DOHH2 (cell line): ENCODE measurements around the gene THBD.

Source experiments
- H3F3A ChIP-seq: fragments of 200-600 bp; sonication (generic), shearing (Covaris generic); 2 replicates; pipeline ENCODE4 v1.6.0; 2016; ENCODE audit warnings: antibody characterized with exemption, mild to moderate bottlenecking; ENCODE audit not compliant: control insufficient read depth, insufficient read depth
- H3K27ac ChIP-seq: fragments of 200-600 bp; sonication (generic); 2 replicates; pipeline ENCODE4 v1.5.1; 2014; ENCODE audit warnings: low read depth, mild to moderate bottlenecking, low read length, moderate library complexity
- H3K27me3 ChIP-seq: fragments of 200-600 bp; sonication (generic); 2 replicates; pipeline ENCODE4 v1.6.1; 2014; ENCODE audit warnings: mild to moderate bottlenecking, low read length, mixed read lengths; ENCODE audit not compliant: control insufficient read depth
- H3K36me3 ChIP-seq: fragments of 200-600 bp; sonication (generic); 2 replicates; pipeline ENCODE4 v1.6.1; 2014; ENCODE audit warnings: mild to moderate bottlenecking, low read length, moderate library complexity, mixed read lengths; ENCODE audit not compliant: control insufficient read depth
- H3K4me1 ChIP-seq: fragments of 200-600 bp; sonication (generic); 2 replicates; pipeline ENCODE4 v1.6.1; 2014; ENCODE audit warnings: mild to moderate bottlenecking, low read length, mixed read lengths; ENCODE audit not compliant: control insufficient read depth
- H3K4me2 ChIP-seq: fragments of 200-600 bp; sonication (generic); 2 replicates; pipeline ENCODE4 v1.6.0; 2014; ENCODE audit warnings: mild to moderate bottlenecking, low read length, moderate library complexity
- H3K4me3 ChIP-seq: fragments of 200-600 bp; sonication (generic); 2 replicates; pipeline ENCODE4 v1.5.1; 2014; ENCODE audit warnings: mild to moderate bottlenecking, low read length, mixed read lengths
- H3K79me2 ChIP-seq: fragments of 200-600 bp; sonication (generic); 2 replicates; pipeline ENCODE4 v1.6.1; 2014; ENCODE audit warnings: mild to moderate bottlenecking, low read length, mixed read lengths; ENCODE audit not compliant: control insufficient read depth
- H3K9me2 ChIP-seq: fragments of 200-600 bp; sonication (generic); replicated peaks from 2 replicates; pipeline ENCODE4 v1.6.1; 2014; ENCODE audit warnings: mild to moderate bottlenecking, low read length, mixed read lengths; ENCODE audit not compliant: control insufficient read depth
- H3K9me3 ChIP-seq: fragments of 200-600 bp; sonication (generic); 2 replicates; pipeline ENCODE4 v1.6.1; 2014; ENCODE audit warnings: antibody characterized with exemption, low read length, mixed read lengths; ENCODE audit not compliant: control insufficient read depth, insufficient read depth
- H4K20me1 ChIP-seq: fragments of 200-600 bp; sonication (generic); 2 replicates; pipeline ENCODE4 v1.6.0; 2014; ENCODE audit warnings: low read depth, mild to moderate bottlenecking, antibody characterized with exemption, low read length, moderate library complexity; ENCODE audit not compliant: control insufficient read depth, insufficient read depth
- EZH2phosphoT487 ChIP-seq: fragments of 200-600 bp; sonication (generic); IDR thresholded peaks from 2 replicates; pipeline ENCODE4 v1.6.1; 2017; ENCODE audit warnings: borderline replicate concordance, mild to moderate bottlenecking, antibody characterized with exemption, low read length, moderate library complexity, mixed read lengths
- TF ChIP-seq, protein P1 (sequence below): fragments of 200-600 bp; sonication (generic); IDR thresholded peaks from one replicate; pipeline ENCODE4 v1.5.1; 2014; ENCODE audit warnings: antibody characterized with exemption, mild to moderate bottlenecking, low read depth, low read length; ENCODE audit not compliant: poor library complexity, severe bottlenecking

Gene THBD

DNA sequence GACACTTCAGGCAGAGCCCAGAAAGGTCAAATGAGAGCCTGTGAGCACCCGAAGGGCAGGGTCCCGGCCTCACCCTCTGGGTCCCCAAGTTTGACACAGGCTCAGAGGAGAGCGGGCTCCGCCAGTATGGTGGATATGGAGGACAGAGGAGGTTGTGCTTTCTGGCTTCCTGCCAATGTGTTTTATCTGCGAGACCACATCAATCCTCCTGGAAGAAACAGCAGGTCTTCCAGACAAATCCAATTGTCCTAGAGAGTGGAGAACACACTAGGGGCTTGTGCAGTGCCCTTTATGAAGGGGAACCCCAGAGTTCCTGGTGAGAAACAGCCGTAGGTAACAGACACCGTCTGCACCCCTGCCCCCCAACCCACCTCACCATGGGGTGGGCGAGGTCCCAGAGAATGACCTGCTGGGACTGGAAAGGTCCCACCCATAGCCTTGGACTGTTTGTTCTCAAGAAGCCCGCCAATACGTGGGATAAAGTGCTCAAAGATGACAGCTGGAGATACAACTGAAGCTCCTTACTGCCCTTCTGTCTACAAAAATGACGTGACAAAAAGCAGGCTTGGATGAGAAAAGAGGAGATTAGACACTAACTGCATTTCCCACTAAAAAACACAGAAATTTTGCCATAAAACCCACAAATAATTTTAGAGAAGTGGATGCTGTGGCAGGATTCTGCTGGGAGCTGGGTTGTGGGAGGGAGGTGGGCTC is 38.3 kb downstream of the THBD start:
- no peaks in the 10 kb centered on the region for H4K20me1 ChIP-seq
- H3K79me2 ChIP-seq: no peaks in the 10 kb centered on the region
- H3K4me2 ChIP-seq: no peak overlapping the region
- no peak overlapping the region for H3K4me3 ChIP-seq
- no peaks in the 10 kb centered on the region for H3F3A ChIP-seq
- no peak for TF ChIP-seq EZH2phosphoT487
- TF ChIP-seq, protein P1, sequence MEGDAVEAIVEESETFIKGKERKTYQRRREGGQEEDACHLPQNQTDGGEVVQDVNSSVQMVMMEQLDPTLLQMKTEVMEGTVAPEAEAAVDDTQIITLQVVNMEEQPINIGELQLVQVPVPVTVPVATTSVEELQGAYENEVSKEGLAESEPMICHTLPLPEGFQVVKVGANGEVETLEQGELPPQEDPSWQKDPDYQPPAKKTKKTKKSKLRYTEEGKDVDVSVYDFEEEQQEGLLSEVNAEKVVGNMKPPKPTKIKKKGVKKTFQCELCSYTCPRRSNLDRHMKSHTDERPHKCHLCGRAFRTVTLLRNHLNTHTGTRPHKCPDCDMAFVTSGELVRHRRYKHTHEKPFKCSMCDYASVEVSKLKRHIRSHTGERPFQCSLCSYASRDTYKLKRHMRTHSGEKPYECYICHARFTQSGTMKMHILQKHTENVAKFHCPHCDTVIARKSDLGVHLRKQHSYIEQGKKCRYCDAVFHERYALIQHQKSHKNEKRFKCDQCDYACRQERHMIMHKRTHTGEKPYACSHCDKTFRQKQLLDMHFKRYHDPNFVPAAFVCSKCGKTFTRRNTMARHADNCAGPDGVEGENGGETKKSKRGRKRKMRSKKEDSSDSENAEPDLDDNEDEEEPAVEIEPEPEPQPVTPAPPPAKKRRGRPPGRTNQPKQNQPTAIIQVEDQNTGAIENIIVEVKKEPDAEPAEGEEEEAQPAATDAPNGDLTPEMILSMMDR: no peak
- no peak overlapping the region for H3K27ac ChIP-seq
- H3K36me3 ChIP-seq: no peaks in the 10 kb centered on the region
- no peaks in the 10 kb centered on the region for H3K4me1 ChIP-seq
- H3K27me3 ChIP-seq: no peaks in the 10 kb centered on the region
- no peaks in the 10 kb centered on the region for H3K9me3 ChIP-seq
- no peaks in the 10 kb centered on the region for H3K9me2 ChIP-seq

DNA sequence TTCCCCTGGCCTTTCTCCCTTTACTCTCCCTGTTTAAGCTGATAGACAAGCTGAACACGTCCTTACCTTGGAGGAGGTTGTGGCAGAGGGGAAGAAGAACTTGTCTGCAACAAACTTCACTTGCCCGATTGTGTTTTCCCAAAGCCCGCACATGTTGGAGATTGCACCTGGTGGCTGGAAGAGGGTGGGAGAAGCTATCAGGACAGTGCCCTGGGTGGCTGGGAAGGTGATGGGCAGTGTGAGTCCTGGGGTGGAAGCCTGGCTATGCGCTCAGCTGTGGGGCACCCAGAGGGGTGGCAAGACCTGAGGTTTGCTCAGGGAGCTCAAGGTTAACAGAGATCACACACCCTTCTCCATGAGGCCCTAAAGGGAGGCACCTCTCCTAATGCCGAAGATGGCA is 39.4 kb downstream of the THBD start:
- no peak overlapping the region for H3K4me2 ChIP-seq
- TF ChIP-seq EZH2phosphoT487: no peak
- TF ChIP-seq, protein P1: no peak
- H3K9me3 ChIP-seq: no peaks in the 10 kb centered on the region
- no peaks in the 10 kb centered on the region for H3K9me2 ChIP-seq
- H3K4me1 ChIP-seq: no peaks in the 10 kb centered on the region
- H3K79me2 ChIP-seq: no peaks in the 10 kb centered on the region
- H3K27me3 ChIP-seq: no peaks in the 10 kb centered on the region
- no peak overlapping the region for H3K27ac ChIP-seq
- H3K36me3 ChIP-seq: no peaks in the 10 kb centered on the region
- H3F3A ChIP-seq: no peaks in the 10 kb centered on the region
- H4K20me1 ChIP-seq: no peaks in the 10 kb centered on the region
- no peak overlapping the region for H3K4me3 ChIP-seq

DNA sequence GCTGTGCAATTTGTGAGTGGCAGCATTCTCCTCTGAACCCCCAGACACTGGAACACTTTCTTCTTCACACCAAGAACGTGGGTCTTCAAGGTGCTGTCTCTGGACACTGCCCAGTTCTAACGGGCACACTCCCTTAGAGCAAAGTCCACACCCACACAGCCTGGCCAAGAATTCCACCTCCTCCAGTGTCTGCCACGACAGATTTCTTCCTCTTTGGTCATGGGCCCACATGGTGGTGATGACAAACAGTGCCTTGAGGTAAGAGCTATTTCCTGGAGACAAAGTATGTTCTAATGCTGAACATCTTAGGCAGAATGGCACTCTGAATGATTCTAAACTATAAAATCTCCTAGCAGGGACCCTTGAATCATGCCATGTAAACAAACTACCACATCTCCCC is 39.8 kb downstream of the THBD start:
- TF ChIP-seq, protein P1: no peak
- no peak for TF ChIP-seq EZH2phosphoT487
- H3K79me2 ChIP-seq: no peaks in the 10 kb centered on the region
- no peak overlapping the region for H3K4me2 ChIP-seq
- no peaks in the 10 kb centered on the region for H3K9me3 ChIP-seq
- no peaks in the 10 kb centered on the region for H3K4me1 ChIP-seq
- H3K36me3 ChIP-seq: no peaks in the 10 kb centered on the region
- no peaks in the 10 kb centered on the region for H3F3A ChIP-seq
- H3K4me3 ChIP-seq: no peak overlapping the region
- no peaks in the 10 kb centered on the region for H3K9me2 ChIP-seq
- no peaks in the 10 kb centered on the region for H3K27me3 ChIP-seq
- no peak overlapping the region for H3K27ac ChIP-seq
- H4K20me1 ChIP-seq: no peaks in the 10 kb centered on the region
